RWPE1 (cell line): ENCODE measurements around the gene FOXL3.

Experiments used
- CTCF ChIA-PET: fragments of 350-600 bp; sonication (Branson Sonifier 250); formaldehyde crosslinking; extraction: SDS; loops from one replicate; lab custom pipeline; 2021; lab: Yijun Ruan, JAX
- POLR2A ChIA-PET: fragments of 400-600 bp; formaldehyde crosslinking; extraction: SDS; loops from one replicate; lab custom pipeline; 2020; ENCODE audit warnings: antibody characterized with exemption; ENCODE audit not compliant: low non-redundant PET; lab: Yijun Ruan, JAX
- DNase-seq: peaks from one replicate; pipeline ENCODE4 v3.0.0; 2012; ENCODE audit warnings: low spot score
- H3K27ac ChIP-seq: fragments of 450-650 bp; 2 replicates; pipeline ENCODE4 v1.5.1; 2017
- CTCF ChIP-seq: fragments of 450-650 bp; conservative IDR thresholded peaks from 2 replicates; pipeline ENCODE4 v1.5.1; 2017; ENCODE audit warnings: low read depth, mild to moderate bottlenecking

Gene FOXL3

GRCh38 chr7:268991-269390 is 21.0 kb upstream of the FOXL3 start:
- ChIA-PET CTCF (no interaction called here), POLR2A (no interaction called here)
- DNase-seq, result no peak
- TF ChIP-seq CTCF, result no peak
- no peak overlapping the region for H3K27ac ChIP-seq

GRCh38 chr7:269721-270120 is 20.2 kb upstream of the FOXL3 start:
- ChIA-PET POLR2A (interaction anchor here (0.5 kb wide), 1 partner anchor 90 kb away, joined by 4 read pairs; no protein-coding TSS in a partner anchor), CTCF (no interaction called here)
- TF ChIP-seq CTCF, result no peak
- no peak for DNase-seq
- H3K27ac ChIP-seq, result no peak overlapping the region

GRCh38 chr7:270351-270983 is 19.5 kb upstream of the FOXL3 start:
- ChIA-PET POLR2A (interaction anchor here (0.5 kb wide), 1 partner anchor 89 kb away, joined by 4 read pairs; no protein-coding TSS in a partner anchor), CTCF (no interaction called here)
- no peak for TF ChIP-seq CTCF
- H3K27ac ChIP-seq, result no peak overlapping the region
- no peak for DNase-seq

- no peak overlapping the region for H3K27ac ChIP-seq
- CTCF ChIA-PET, result interaction anchor here (0.6 to 0.7 kb wide), 2 partner anchors 36 to 220 kb away, joined by 3 read pairs; no protein-coding TSS in a partner anchor
- no peak for TF ChIP-seq CTCF
- POLR2A ChIA-PET, result no interaction called here
- DNase-seq, result no peak
These were observed 18.5 kb upstream of the FOXL3 start for GRCh38 chr7:271266-272107.

GRCh38 chr7:272108-272615 is 17.8 kb upstream of the FOXL3 start:
- TF ChIP-seq CTCF, result no peak
- CTCF ChIA-PET, result no interaction called here
- POLR2A ChIA-PET, result no interaction called here
- no peak overlapping the region for H3K27ac ChIP-seq
- DNase-seq, result no peak

GRCh38 chr7:272631-273030 is 17.3 kb upstream of the FOXL3 start:
- H3K27ac ChIP-seq, result no peak overlapping the region
- CTCF ChIA-PET, result no interaction called here
- POLR2A ChIA-PET, result no interaction called here
- no peak for DNase-seq
- no peak for TF ChIP-seq CTCF
